Measurements from ENCODE around the gene MACROD2.
"Not testable (repeated sequence)": the region's sequence is repeated elsewhere in the genome, so short reads cannot be mapped to it uniquely, and the experiment has no call there.

The MACROD2 gene

DNA sequence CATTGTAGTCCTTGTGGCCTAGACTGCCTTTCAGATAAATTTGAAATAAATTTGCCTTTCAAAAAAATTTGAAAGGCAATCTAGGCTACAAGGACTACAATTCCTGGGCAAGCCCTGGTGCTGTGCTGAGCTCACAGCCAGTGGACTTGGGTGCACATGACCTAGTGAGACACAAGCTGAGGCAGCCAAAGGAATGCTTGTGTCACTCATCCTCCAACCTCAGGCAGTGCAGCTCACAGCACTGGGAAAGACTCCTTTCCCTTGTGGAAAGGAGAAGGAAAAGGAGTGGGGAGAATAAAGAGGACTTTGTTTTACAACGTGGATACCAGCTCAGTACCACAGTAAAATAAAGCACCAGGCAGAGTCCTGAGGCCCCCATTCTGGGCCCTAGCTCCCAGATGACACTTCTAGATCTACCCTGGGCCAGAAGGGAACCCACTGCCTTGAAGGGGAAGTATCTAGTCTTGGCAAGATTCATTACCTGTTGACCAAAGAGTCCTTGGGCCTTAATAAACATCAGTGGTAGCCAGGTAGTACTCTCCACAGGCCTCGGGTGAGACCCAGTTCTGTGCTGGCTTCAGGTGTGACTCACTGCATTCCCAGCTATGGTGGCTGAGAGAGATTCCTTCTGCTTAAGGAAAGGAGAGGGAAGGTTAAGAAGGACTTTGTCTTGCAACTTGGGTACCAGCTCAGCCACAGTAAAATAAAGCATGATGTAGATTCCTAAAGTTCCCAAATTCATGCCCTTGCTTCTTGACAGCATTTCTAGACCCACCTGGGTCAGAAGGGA is 1001.8 kb downstream of the MACROD2 start:
- no peak for TF ChIP-seq CTCF (IDR thresholded peaks at IDR 0.05; ENCODE audit: low read depth, low read length, missing control alignments)
- DNase-seq (ENCODE audit: low read depth) = no peak
- H3K4me3 ChIP-seq (ENCODE audit: low read depth, low read length) = no peak overlapping the region
- in situ Hi-C loops (cut with HindIII; ENCODE audit: low sequenced_read_pairs) = no loop called here

GRCh38 chr20:14997791-14998190 is 1002.5 kb downstream of the MACROD2 start:
- TF ChIP-seq CTCF (IDR thresholded peaks at IDR 0.05; ENCODE audit: low read depth, low read length, missing control alignments) = no peak
- no peak overlapping the region for H3K4me3 ChIP-seq (ENCODE audit: low read depth, low read length)
- DNase-seq (ENCODE audit: low read depth) = no peak
- in situ Hi-C loops (cut with HindIII; ENCODE audit: low sequenced_read_pairs) = no loop called here

- DNase-seq (ENCODE audit: low read depth) = no peak
- TF ChIP-seq CTCF (IDR thresholded peaks at IDR 0.05; ENCODE audit: low read depth, low read length, missing control alignments) = no peak
- no peak overlapping the region for H3K4me3 ChIP-seq (ENCODE audit: low read depth, low read length)
- in situ Hi-C loops (cut with HindIII; ENCODE audit: low sequenced_read_pairs) = loop anchor here (5.0 kb wide), 1 partner anchor 72 kb away; no protein-coding TSS in a partner anchor
Measured at GRCh38 chr20:15005300-15005986, 1010.1 kb downstream of the MACROD2 start.

DNA sequence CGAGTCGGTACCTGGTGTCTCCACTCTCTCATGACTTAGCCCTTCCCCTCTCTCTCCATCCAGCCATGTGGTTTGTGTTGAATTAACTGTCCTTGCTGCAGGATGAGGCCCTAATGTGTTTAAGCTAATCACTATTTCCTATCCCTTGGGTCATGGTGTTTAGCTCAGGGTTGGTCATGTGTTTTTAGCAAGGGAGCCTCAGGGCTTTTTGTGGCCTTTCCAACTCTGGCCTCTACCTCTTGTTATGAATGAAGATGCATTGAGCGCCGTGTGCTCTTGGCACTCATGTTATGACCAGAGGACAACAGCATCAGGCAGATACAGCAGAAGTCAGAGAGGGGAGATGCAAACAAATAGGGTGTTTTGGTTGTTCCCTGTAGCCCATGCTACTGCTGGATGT is 1016.3 kb downstream of the MACROD2 start:
- H3K4me3 ChIP-seq (ENCODE audit: low read depth, low read length) = no peak overlapping the region
- DNase-seq (ENCODE audit: low read depth) = no peak
- in situ Hi-C loops (cut with HindIII; ENCODE audit: low sequenced_read_pairs) = no loop called here
- TF ChIP-seq CTCF (IDR thresholded peaks at IDR 0.05; ENCODE audit: low read depth, low read length, missing control alignments) = no peak

DNA sequence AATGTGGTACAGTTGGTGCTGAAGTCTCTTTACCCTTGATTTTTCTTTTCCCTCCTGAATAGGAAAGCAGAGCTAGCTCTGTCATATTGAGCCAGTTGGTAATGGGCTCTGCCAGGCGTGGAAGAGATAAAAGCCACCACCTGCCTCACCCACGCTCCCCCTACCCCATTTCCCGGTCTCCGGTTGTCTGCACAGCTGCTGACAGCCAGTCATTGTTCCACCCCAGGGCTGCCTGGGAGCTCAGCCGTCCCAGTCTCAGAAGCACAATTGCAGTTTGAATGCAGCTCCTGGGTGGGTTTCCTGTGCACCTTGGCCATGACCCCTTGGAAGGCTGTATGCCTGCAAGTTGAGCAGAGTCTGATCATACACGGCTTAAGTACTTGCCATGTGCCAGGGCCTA is 1017.2 kb downstream of the MACROD2 start:
- H3K4me3 ChIP-seq (ENCODE audit: low read depth, low read length) = no peak overlapping the region
- no peak for DNase-seq (ENCODE audit: low read depth)
- in situ Hi-C loops (cut with HindIII; ENCODE audit: low sequenced_read_pairs) = no loop called here
- no peak for TF ChIP-seq CTCF (IDR thresholded peaks at IDR 0.05; ENCODE audit: low read depth, low read length, missing control alignments)

DNA sequence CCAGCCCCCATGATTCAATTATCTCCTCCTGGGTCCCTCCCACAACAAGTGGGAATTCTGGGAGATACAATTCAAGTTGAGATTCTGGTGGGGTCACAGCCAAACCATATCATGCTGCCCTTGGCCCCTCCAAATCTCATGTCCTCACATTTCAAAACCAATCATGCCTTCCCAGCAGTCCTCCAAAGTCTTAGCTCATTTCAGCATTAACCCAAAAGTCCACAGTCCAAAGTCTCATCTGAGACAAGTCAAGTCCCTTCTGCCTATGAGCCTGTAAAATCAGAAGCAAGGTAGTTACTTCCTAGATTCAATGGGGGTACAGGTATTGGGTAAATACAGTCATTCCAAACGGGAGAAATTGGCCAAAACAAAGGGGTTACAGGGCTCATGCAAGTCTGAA is 1021.6 kb downstream of the MACROD2 start:
- DNase-seq (ENCODE audit: low read depth); in situ Hi-C loops (cut with HindIII; ENCODE audit: low sequenced_read_pairs); H3K4me3 ChIP-seq (ENCODE audit: low read depth, low read length): not testable (repeated sequence)

DNA sequence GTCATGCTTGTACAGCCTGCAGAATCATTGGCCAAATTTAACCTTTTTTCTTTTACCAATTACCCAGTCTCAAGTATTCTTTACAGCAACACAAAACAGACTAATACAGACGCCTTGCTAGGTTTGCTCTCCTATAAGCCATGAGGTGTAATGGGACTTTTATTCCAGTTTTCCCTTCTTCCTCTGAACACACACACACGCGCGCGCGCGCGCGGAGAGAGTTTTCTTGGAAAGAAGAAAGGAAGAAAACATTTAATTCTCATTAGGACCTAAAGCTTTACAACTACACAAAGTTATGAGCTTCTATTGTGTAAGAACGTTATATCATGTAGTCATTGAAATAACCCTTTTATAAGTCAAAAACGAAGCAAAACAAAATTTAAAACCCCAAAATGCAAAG is 1023.6 kb downstream of the MACROD2 start:
- in situ Hi-C loops (cut with HindIII; ENCODE audit: low sequenced_read_pairs) = no loop called here
- no peak overlapping the region for H3K4me3 ChIP-seq (ENCODE audit: low read depth, low read length)
- no peak for DNase-seq (ENCODE audit: low read depth)
- no peak for TF ChIP-seq CTCF (IDR thresholded peaks at IDR 0.05; ENCODE audit: low read depth, low read length, missing control alignments)

All from astrocyte of the cerebellum (primary cell).